ENCODE data around the gene DNAH17. TPM values are rescaled to one million over a fixed set of nuclear protein-coding genes. Genes with fewer than 3 reads are reported as not detected.
A peak's percentile ranks its signal among the peaks of the same experiment; 100 is the strongest.

Gene DNAH17
- polyA plus RNA-seq, 3 donors = 0.01 to 0.51 (median 0.11) TPM

GRCh38 chr17:78374631-78375274 is 202.4 kb downstream of the DNAH17 start:
- TF ChIP-seq CTCF (IDR thresholded peaks at IDR 0.05) = no peak
- WGBS (ENCODE audit: insufficient coverage) = 33% methylated on average over 1 of the region's 14 CpGs
- Mint-ChIP-seq H3K27me3 (ENCODE audit: low read depth in 3 of 3) (peaks cover 0 to 3% (median 2%) of the 10 kb centered on the region in 3 donors), H3K27ac (peak overlapping the region; percentile 80 to 97 (median 92)), H3K36me3 (peaks cover 2 to 8% of the 10 kb centered on the region in 2 donors), H3K4me3 (peak overlapping the region in 1 of 2 donors; percentile 26), H3K4me1 (peaks cover 48% of the 10 kb centered on the region), H3K9me3 (no peaks in the 10 kb centered on the region)
- H4K20me1 ChIP-seq (ENCODE audit: insufficient read depth, low read length) = no peaks in the 10 kb centered on the region
- H3K4me2 ChIP-seq (replicated peaks; ENCODE audit: extremely low read depth, low read length, poor library complexity, severe bottlenecking) = peak overlapping the region; percentile 16
- intact Hi-C loops (cut with micrococcal nuclease) = loop anchor here (2.0 kb wide), 2 partner anchors 14 kb away; partner anchors contain the start of gene SOCS3 (in 2 of the 2)
- DNase-seq = peak in 1 of 3 donors; percentile 70
- H3K4me3 ChIP-seq (replicated peaks in 1 of 3; ENCODE audit: low read depth in 2 of 3, low read length in 3 of 3) = peak overlapping the region in 1 of 3 experiments; percentile 8
- no peaks in the 10 kb centered on the region for H3K9me3 ChIP-seq (replicated peaks in 1 of 2; ENCODE audit: control insufficient read depth in 1 of 2, insufficient read depth in 1 of 2, low read length in 2 of 2)
- no peaks in the 10 kb centered on the region for H3K27me3 ChIP-seq (ENCODE audit: control insufficient read depth in 2 of 2, insufficient read depth in 2 of 2, low read length in 2 of 2)
- peaks cover 49 to 52% of the 10 kb centered on the region in 2 donors for H3K4me1 ChIP-seq (ENCODE audit: control insufficient read depth in 1 of 2, insufficient read depth in 2 of 2, low read length in 2 of 2)
- no peaks in the 10 kb centered on the region for H3K36me3 ChIP-seq (replicated peaks in 1 of 2; ENCODE audit: control insufficient read depth in 1 of 2, insufficient read depth in 2 of 2, low read length in 2 of 2)
- peak overlapping the region; percentile 48 for H3K9ac ChIP-seq (ENCODE audit: insufficient read depth, low read length, poor library complexity, severe bottlenecking)
- H2AFZ ChIP-seq (ENCODE audit: insufficient read depth, low read depth, low read length, poor library complexity, severe bottlenecking) = no peak overlapping the region
- H3K79me2 ChIP-seq (ENCODE audit: insufficient read depth, low read length) = peaks cover 18% of the 10 kb centered on the region
- peak overlapping the region; percentile 77 to 88 for H3K27ac ChIP-seq (ENCODE audit: low read depth in 1 of 2, low read length in 2 of 2)

GRCh38 chr17:78374189-78374588 is 203.0 kb downstream of the DNAH17 start:
- 100% methylated on average over 3 of the region's 6 CpGs for WGBS (ENCODE audit: insufficient coverage)
- Mint-ChIP-seq H3K9me3 (no peaks in the 10 kb centered on the region), H3K4me1 (peaks cover 45% of the 10 kb centered on the region), H3K36me3 (peaks cover under 1 to 6% of the 10 kb centered on the region in 2 donors), H3K27ac (peak overlapping the region in 5 of 7 donors; percentile 33 to 96 (median 88)), H3K27me3 (ENCODE audit: low read depth in 3 of 3) (peaks cover 0 to 3% (median 3%) of the 10 kb centered on the region in 3 donors), H3K4me3 (no peak overlapping the region)
- Histone ChIP-seq H2AFZ (ENCODE audit: insufficient read depth, low read depth, low read length, poor library complexity, severe bottlenecking) (no peak overlapping the region), H3K4me3 (replicated peaks in 1 of 3; ENCODE audit: low read depth in 2 of 3, low read length in 3 of 3) (no peak overlapping the region), H3K27me3 (ENCODE audit: control insufficient read depth in 2 of 2, insufficient read depth in 2 of 2, low read length in 2 of 2) (no peaks in the 10 kb centered on the region), H3K79me2 (ENCODE audit: insufficient read depth, low read length) (peaks cover 12% of the 10 kb centered on the region), H3K9me3 (replicated peaks in 1 of 2; ENCODE audit: control insufficient read depth in 1 of 2, insufficient read depth in 1 of 2, low read length in 2 of 2) (no peaks in the 10 kb centered on the region), H3K4me1 (ENCODE audit: control insufficient read depth in 1 of 2, insufficient read depth in 2 of 2, low read length in 2 of 2) (peaks cover 44 to 47% of the 10 kb centered on the region in 2 donors), H3K36me3 (replicated peaks in 1 of 2; ENCODE audit: control insufficient read depth in 1 of 2, insufficient read depth in 2 of 2, low read length in 2 of 2) (no peaks in the 10 kb centered on the region), H3K27ac (ENCODE audit: low read depth in 1 of 2, low read length in 2 of 2) (no peak overlapping the region), H3K4me2 (replicated peaks; ENCODE audit: extremely low read depth, low read length, poor library complexity, severe bottlenecking) (no peak overlapping the region), H4K20me1 (ENCODE audit: insufficient read depth, low read length) (no peaks in the 10 kb centered on the region), H3K9ac (ENCODE audit: insufficient read depth, low read length, poor library complexity, severe bottlenecking) (no peak overlapping the region)
- intact Hi-C loops (cut with micrococcal nuclease) = loop anchor here (2.0 kb wide), 2 partner anchors 13 to 15 kb away; partner anchors contain the start of gene SOCS3 (in 2 of the 2)
- no peak for TF ChIP-seq CTCF (IDR thresholded peaks at IDR 0.05)
- DNase-seq = no peak

Small RNA genes lying within 50 kb of the gene (small RNA-seq; reads per million reads assigned to genes)
- not detected for gene RF00415 (ENCODE audit: insufficient read length, low read depth)
- gene RN7SL454P (ENCODE audit: insufficient read length, low read depth) = not detected

Other genes starting within 250 kb of the DNAH17 start
- 100 to 1,000 TPM; 123 to 441 (median 144) TPM for gene SOCS3, start 217.3 kb downstream of the DNAH17 start, polyA plus RNA-seq
- gene PGS1, start 198.7 kb downstream of the DNAH17 start, polyA plus RNA-seq = 10 to 100 TPM; 26.0 to 87.1 (median 28.0) TPM
- 100 to 1,000 TPM in 1 of 3 donors, 10 to 100 TPM in 2; 68.6 to 211 (median 80.9) TPM for gene CYTH1, start 204.9 kb upstream of the DNAH17 start, polyA plus RNA-seq

Measured in CD14-positive monocyte (primary cell).